ENCODE data around the gene ADGRA1.

DNA sequence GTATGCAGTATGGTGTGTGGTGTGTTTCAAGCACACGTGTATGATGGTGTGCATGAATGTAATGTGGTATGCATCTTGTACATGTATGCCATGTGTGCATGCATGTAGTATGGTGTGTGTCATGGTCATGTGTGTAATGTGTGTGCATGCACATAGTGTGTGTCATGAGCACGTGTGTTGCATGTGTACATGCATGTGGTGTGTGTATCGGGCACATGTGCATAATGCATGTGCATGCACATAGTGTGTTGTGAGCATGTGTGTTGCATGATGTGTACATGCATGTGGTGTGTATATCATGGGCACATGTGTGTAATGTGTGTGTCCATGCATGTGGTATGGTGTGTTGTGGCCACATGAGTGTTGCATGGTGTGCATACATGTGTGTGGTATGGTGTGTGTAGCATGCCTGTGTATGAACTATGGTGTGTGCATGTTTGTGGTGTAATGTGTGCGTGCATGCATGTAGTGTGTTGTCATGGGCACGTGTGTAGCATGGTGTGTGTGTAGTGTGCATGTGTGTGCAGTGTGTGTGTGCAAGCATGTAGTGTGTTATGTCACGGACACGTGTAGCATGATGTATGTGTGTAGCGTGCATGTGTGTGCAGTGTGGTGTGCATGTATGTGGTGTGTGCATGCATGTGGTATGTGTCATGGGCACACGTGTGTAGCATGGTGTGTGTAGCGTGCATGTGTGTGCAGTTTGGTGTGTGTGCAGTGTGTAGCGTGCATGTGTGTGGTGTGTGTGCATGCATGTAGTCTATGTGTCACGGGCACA, 89.8 kb downstream of the ADGRA1 start:
- TF ChIP-seq, protein P1, sequence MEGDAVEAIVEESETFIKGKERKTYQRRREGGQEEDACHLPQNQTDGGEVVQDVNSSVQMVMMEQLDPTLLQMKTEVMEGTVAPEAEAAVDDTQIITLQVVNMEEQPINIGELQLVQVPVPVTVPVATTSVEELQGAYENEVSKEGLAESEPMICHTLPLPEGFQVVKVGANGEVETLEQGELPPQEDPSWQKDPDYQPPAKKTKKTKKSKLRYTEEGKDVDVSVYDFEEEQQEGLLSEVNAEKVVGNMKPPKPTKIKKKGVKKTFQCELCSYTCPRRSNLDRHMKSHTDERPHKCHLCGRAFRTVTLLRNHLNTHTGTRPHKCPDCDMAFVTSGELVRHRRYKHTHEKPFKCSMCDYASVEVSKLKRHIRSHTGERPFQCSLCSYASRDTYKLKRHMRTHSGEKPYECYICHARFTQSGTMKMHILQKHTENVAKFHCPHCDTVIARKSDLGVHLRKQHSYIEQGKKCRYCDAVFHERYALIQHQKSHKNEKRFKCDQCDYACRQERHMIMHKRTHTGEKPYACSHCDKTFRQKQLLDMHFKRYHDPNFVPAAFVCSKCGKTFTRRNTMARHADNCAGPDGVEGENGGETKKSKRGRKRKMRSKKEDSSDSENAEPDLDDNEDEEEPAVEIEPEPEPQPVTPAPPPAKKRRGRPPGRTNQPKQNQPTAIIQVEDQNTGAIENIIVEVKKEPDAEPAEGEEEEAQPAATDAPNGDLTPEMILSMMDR (IDR thresholded peaks at IDR 0.05 in 4 of 5, conservative IDR thresholded peaks at IDR 0.05 in 1 of 5): no peak
- no peak for TF ChIP-seq POLR2A (IDR thresholded peaks at IDR 0.05)

Data from gastrocnemius medialis (tissue), 4 donors.